COLO668 (cell line): ENCODE measurements around the gene FAM170B.

Experiments
- DNase-seq: peaks from one replicate; lab custom pipeline; 2025; ENCODE audit not compliant: unreplicated experiment; lab: John Stamatoyannopoulos, UW

The FAM170B gene

DNA sequence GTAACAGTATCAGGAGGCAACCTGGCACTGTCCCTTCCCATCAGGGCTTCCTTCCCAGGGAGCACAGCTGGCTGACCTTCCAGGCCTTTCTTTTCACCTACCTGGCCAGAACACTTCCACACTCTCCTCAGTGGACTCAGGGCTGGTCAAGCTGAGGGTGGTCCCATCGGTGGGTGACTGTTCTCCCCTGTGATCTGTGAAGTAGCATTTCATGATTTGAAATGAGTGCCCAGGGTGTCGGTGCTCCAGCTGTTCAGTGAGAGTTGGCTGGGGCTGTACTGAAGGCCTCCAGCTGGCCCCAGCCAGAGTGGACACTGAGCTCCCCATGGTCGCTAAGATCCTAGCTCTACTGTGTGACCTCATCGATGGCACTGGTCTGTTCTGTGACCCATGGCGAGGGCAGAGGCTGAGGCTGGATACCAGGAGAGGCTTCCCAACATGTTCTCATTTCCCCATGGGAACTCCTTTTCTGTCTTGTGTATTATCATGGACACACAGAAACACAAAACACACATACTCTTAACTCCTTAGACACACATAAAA lies at the start of gene FAM170B:
Gene FAM170B, minus strand, starts transcription at position 316 of the 543 bp plus-strand sequence. Its CDS starts 103 bp downstream, at position 213.
- DNase-seq: no peak

DNA sequence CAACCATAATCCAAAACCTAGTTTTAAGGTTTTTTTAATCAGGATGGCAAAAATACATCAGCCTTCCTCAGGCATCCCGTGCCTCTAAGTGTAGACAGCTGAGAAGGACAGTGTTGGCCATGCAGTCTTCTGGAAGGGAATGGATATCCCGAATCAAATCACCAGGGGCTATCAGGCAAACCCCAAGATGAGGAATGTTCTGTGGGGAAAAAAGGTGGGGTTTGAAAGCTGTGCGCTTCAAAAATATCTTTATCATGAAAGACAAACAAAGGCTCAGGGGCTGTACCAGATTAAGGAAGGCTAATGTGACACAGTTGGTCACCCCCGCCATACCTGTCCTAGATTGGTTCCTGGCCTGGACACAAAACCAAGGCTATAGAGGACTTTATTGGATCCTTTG lies 49.0 kb upstream of the FAM170B start:
- DNase-seq: no peak

DNA sequence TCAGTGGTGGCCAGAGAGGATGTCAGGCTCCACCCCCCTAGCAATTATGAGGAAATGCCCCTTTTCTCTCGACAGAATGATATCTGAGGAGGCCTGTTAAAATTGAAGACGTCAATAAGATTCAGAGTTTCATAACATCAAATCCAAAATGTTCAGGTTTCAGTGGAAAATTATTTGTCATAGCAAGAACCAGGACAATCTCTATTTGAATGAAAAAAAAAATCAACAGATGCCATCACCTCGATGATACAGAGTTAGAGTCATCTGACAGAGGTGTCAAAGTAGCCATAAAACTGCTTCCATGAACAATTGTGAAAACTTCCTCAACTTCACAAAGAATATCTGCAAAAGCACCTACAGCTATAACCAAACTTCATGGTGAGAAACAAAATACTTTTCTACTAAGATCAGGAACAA lies 46.6 kb upstream of the FAM170B start:
- no peak for DNase-seq

DNA sequence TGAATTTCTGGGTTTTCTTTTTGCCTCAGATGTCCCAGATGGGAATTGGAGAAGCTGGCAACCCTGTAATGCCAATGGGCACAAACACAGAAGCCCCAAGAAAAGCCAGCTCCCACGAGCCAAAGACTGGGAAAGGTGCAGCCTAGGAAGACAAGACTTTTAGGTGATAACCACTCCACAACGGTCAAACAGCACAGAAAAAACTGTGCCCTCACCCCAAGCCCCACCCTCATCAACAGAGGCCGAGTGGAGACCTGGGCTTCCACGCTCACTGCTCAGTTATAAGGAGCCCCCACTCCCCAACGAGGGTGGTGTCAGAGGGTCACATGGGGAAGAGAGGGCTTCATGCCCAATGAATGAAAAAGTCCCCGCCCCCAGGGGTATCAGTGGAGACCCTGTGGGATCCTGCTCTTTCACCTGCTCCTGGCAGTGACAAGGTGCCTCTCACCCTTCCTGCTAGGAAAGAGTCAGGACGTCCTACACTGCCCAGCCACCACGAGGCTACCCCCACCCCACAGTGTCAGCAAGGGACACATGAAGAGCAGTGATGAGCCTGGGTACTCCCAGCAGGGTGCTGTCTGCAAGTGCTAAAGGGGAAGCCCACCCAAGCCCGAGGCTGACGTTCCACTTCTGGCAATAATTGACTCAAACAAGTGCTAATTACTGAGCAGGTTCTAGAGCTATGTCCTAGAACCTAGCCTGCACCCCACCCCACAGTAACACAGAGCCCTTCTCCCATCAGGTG lies 46.0 kb upstream of the FAM170B start:
- no peak for DNase-seq

DNA sequence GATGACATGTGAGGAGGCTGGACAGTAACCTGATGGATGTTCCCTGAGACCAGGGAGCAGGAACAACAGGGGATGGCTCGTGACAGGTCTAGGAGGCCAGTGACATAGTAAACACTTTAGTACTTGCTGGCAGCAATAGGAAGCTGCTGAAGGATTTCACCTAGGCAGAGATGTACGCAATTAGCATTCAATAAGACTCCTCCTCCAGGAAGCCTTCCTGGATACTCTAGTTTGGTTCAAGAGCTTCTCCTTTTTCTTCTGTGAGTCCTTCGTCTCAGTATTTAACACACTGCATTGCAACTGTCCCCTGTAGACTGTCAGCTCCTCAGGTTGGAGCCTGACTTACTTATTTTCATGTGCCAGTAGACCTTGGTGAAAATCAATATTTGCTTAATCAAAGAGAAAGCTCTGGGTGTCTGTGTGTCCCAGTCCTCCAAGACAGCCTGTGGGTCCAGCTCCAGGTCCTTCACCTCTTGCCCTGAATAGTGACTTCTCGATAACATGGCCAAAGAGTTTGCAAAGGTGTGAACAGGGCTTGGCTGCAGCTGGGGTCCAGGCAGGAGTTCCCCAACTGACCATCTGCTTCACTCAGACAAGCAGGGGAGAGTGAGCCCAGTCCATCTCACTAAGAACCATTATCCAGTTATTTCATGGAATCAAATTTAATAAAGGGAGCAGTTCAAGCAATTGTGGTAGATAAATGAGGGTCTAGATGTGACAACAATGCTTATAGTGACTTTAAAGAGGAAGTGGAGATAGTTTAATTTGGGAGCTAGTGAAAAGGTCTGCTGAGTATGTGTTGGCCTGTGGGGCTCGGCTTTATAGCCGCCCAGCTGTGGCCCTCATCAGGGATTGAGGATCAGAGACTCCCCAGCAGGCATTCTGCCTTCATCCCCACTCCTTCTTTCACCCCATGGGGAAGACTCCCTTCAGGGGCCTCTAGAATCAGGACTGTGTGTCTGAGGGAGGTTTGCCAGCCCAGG lies 45.0 kb upstream of the FAM170B start:
- DNase-seq: no peak

DNA sequence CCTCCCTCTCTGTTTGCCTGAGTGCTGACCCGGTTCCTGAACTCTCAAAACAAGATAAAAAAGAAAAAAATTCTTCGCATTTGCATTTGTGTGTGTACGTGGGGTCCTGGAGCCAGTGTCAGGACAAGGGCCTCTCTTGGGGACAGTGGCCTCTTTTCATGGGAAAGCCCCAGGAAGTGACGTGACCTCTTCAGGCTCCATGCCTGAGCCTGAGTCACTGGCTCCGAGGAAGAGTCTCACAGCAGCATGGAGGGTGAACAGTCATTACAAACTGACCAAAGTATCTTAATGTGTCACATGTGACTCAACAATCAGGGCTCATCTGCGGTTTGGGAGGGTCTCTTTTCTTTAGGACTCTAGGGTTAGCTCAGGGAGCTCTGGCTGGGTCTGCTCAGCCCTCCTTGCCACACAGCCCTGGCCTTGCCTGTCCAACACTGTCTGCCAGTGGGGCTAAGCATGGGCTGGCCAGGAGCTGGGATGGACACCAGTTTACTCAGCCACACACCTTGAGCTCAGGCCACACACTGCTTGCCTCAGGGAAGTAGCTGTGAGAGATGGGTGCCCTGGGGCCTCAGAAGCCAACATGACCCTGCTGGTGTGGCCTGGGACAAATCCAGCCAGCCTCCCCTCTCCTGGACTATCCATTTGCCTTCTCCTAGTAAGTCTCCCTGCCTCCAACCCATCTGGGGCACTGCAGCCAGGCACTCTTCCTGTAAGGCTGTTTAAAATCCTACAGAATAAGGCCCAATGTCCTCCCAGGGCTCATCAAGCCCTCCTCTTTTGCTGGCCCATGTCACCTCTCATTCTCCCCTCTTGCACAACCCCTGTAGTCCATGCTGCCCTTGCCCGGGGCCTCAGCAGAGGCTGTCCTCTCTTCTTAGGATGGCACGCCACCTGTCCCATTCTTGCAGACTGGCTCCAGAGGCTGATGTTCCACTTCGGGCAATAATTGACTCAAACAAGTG lies 43.9 kb upstream of the FAM170B start:
- no peak for DNase-seq

DNA sequence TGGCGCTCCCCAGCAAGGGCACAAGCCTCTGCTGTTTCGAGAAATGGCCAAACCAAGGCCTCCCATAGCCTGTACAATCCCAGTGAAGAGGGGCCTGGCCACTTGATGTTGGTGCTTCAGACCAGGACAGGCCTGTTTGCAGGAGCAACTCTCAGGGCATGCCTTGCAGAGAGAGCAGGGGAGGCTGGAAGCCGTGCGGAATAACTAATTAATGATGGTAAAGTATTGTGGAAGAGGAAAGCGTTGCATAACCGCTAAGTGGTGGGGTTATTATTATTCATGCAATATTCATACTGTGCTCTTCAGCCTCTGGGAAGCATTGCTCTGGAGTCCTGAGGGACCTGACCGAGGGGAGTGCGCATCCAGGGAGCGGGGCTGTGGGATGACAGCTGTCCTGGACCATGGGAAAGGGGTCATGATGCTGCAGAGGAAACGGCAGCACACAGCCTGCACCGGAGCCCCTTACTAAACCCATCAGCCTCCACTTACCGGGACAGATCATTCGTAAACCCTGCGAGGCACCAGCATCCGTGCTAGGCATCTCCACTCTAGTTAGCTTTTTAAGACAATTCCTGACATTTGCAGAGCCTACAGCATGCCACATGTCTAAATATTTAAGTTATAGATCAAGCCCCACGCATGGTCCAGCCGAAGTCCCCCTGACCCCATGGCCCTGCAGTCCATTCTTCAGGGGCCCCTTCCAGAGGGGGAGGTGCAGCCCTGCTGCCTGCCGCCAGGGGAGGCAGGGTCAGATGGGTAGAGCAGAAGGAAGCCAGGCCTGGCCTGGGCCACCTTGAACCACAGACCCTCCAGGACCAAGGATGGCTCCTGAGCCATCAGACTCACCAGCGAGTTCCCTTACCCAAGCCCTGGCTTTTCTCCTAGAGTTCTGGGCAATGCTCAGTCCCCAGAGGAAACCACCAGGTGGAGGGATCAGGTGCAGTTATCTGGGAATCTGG lies 42.8 kb upstream of the FAM170B start:
- no peak for DNase-seq

DNA sequence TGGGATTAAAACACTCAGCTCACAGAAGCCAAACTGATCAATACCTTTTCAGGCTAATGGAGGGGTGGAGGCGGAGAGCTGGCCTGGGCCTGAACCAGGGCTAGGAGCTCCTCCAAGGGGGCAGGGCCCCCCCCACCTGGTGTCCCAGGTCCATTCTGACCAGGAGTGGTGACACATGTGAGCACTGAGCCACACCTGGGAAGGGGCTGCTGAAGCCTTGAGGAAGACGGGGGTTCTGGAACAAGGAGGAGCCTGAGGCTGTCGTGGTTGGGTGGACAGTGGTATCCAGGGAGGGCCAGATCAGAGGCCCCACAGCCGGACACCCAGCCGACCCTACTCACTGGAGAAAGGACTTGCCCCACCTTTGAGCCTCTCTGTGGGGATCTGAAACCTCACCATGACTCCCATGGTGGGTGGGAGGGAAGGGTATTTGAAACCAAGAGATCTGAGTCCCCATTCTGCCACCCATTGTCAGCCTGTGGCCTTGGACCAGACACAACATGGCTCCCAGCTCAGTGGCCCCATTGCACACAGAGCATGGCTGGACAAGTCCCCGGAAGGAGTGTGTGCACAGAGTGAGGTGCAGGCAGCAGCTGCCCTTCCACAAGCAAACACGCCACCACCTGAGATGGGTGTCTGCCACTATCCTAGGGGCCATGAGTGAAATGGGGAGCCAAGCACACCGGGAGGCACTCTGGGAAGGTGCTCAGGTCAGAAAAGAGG lies 41.9 kb upstream of the FAM170B start:
- no peak for DNase-seq

DNA sequence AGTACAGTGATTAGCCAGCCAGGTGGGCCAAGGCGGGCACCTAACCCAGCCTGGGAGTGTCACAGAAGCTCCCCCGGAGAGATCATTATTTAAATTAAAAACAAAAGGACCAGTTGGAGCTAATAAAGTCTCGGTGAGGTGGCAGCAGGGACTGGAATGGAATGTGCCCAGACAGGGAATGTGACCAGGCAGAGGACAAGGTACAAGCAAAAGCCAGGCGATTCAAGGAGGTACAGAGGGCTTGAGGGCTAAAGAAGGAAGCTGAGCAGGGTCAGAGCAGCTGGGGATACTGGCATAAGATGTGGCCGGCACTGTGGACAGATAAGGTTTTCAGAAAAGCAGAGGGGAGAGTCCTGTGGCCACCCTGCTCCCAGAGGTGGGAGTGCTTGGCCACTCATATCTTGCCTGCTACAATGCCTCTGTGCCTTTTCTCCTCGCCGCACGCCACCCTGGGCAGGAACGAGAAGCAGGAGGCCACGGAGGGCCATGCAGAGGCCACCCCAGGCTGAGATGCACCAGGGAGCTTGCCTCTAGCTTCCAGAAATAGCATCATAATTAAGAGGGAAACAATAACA lies 41.2 kb upstream of the FAM170B start:
- no peak for DNase-seq

DNA sequence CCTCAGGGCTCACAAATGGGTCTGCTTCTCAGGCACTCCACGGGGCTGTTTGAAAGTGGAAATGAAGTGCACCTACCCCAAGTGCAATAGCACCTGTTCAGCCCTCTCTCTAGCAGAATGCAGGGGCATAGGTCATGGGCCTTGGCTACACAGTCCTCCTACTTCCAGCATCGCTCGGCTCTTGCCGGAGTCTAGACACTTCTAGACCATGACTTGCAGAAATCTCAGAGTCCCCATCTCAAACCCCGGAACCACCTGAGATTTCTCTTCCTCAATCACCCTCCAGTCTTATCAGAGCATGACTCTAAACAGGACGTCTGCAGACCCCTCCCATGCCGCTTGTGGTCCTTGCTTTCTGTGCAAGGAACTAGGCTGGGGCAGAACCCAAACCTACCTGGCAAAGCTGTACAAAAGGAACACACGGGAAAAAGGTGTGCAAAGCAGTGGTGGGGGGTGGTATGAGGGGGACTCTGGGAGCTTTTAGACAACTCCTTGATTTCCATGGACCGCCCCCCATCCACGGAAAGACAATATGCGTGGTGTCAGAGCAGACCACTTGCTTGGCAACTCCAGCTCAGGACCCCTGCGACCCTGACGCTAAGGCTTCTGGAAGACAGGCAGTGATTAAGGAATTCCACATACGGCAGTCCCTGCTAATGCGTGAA lies 40.6 kb upstream of the FAM170B start:
- DNase-seq: no peak

DNA sequence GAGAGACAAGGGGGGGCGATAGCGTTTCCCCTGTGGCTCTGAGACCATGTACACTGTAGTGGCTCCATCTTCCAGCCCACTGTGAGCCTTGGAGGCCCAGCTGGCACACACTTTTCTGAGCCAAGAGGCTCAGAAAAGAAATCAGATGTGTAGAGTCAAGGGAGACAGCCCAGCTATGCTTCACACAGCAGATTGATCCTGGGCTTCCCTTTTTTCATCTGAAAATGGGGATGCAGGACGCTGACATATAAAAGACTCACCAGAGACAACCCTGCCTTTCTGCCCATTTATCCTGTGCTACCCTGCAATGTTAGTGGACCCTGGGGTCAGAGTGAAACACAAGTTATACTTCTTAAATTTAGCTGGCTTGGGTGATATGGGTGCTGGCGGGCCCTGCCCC lies 40.0 kb upstream of the FAM170B start:
- no peak for DNase-seq

DNA sequence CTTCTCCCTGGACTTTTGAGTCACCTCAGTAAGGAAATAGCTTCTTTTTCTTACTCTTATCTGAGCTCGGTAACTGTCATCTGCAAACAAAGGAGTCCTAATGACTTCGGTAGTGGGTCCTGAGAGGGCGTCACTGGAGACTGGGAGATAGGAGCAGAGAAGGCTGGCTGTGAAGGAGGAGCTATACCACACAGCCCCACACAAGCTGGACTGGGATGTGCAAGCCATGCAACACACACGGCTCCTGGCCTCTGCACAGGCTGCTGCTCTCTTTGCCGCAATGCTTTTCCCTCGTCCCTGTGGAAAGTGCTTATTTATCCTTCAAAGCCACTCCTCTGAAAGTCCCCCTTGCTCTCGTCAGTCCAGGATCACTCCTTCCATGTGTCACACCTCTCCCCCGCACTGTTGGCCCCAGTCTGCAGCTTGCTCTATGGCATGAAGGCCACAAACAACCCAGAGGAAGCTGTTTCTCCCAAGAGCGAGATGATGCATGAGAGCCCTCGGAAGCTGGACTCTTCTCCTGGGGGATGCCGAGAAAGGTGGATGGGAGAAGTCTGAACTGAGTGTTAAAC lies 39.5 kb upstream of the FAM170B start:
- DNase-seq: no peak

DNA sequence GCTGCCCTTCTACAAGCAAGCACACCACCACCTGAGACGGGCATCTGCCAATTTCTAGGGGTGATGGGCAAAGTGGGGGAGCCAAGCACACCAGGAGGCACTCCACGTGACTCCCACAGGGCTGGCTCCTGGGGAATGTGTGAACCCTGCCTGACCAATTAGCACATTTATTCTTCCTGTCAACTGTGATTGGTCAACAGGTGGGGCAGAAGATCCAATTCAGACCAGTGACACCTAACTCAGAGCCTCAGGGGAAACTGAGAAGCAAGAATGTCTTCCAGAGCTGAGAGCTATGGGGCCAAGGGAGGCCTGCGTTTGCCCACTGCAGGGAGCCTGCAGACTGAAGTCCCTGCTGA lies 38.9 kb upstream of the FAM170B start:
- DNase-seq: no peak

DNA sequence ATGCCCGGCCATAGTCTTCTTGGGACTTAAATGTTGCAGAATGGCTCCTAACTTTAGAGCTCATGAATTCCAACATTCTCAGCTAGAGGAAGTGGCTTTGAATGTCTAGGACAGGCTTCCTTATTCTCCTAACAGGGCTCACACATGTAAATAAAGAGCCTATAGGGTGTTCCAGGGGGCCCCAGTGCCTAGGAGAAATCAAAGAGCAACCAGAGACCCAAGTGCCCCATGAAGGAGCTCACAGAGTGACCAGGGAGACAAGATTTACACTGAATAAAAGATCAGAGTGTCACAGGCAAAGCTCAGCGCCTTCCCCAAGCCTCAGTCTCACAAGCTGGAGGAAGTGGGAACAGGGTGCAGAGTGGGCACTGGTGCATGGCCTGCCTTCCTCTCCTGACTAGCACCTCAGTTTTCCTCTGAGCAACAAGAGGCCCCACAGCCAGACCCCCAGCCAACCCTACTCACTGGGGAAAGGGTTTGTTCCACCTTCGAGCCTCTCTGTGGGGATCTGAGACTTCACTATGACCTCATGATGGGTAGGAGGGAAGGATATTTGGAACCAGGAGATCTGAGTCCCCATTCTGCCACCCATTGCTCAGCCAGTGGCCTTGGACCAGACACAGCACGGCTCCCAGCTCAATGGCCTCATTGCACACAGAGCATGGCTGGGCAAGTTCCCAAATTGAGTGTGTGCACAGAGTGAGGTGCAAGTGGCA lies 38.4 kb upstream of the FAM170B start:
- DNase-seq: no peak

DNA sequence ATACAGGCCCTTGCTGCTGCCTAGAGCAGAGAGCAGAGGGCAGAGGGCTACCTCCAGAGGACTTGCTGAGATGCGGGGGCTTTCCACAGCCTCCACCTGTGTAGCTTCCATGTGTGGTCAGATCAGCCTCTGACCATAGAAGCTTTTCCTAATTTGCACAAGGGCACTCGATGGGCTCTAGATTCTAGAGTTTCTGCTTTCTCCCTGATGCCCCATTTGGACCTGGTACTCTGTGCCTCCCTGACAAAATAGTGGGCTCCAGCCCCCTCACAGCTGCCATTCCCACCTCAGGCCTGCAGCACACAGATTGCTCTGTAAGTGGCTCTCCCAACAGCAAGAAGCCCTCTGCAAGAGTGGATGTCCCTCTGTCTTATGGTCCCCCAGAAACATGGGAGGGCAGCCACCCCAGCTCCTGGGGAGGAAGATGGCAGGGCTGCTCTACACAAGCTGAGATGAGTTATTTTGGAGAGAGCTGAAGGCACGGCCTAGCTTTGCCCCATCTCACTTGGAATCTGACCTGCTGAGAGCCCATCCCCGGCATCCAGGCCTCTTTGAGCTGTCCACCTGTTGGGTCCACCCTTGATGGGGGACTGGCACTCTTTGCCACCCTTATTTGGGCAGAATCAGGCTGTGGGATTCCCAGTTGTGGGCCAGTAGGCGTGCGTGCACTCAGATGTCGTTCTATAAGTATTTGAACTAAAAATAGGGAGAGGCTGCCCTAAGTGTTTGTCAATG lies 37.7 kb upstream of the FAM170B start:
- no peak for DNase-seq

DNA sequence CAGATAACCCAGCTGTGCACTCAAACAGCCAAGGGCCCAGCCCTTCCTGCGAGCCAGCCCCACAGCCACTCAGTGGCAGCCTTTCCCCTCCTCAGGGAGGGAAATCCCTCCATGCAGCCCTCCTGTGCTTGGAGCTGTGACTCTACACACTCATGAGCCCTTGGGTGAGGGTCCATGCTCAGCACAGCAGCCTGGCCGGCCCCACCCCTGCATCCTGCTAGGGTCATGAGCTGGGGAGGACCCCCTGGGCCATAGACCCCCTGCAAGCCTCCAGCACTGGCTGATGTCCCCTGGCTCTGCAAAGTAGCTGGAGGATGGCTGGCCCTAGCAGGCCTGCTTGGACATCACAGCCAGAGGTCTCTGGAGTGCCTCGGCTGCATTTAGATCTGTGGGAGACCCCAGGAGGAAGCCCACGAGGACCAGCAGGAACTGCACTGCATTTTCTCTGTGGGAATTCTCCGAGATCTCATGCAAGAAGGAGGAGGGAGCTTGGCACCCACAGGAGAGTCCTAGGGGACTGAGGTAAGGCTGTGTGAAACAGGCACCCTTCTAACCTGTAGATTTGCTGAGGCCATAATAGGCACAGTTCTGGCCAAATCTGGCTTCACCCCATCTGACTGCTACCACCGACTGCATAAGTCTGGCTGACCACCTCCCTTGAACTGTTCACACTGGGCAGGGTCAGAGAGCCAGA lies 37.0 kb upstream of the FAM170B start:
- DNase-seq: no peak
